Mesenchymal stem cell (in vitro differentiated cells and primary cell): ENCODE measurements around the gene CA5B.
"Not testable (repeated sequence)": the region's sequence is repeated elsewhere in the genome, so short reads cannot be mapped to it uniquely, and the experiment has no call there.

Source experiments
- DNase-seq: peaks from one replicate; pipeline ENCODE4 v3.0.0-alpha.2; 2013
- H2AFZ ChIP-seq: one replicate; pipeline ENCODE4 v1.6.1; 2013; ENCODE audit warnings: low read depth, mild to moderate bottlenecking, control low read depth, inconsistent platforms, low read length, moderate library complexity
- H2AK5ac ChIP-seq: 2 replicates; pipeline ENCODE4 v1.6.1; 2013; ENCODE audit warnings: low read length, moderate library complexity, mild to moderate bottlenecking, inconsistent platforms; ENCODE audit not compliant: severe bottlenecking
- H2BK120ac ChIP-seq: one replicate; pipeline ENCODE4 v1.6.1; 2013; ENCODE audit warnings: low read depth, mild to moderate bottlenecking, inconsistent platforms, low read length, moderate library complexity
- H2BK12ac ChIP-seq, 2 experiments: one replicate each; pipeline ENCODE4 v1.6.1; 2013; ENCODE audit warnings: inconsistent platforms in 2 of 2, low read length in 2 of 2, mild to moderate bottlenecking in 2 of 2, moderate library complexity in 2 of 2, control low read depth in 1 of 2
- H2BK15ac ChIP-seq: one replicate; pipeline ENCODE4 v1.6.1; 2013; ENCODE audit warnings: mild to moderate bottlenecking, low read depth, inconsistent platforms; ENCODE audit not compliant: poor library complexity, severe bottlenecking
- H2BK5ac ChIP-seq: 2 replicates; pipeline ENCODE4 v1.6.1; 2013; ENCODE audit warnings: low read depth, mild to moderate bottlenecking, low read length, control low read depth, inconsistent platforms; ENCODE audit not compliant: poor library complexity, severe bottlenecking
- H3K14ac ChIP-seq, 2 experiments: one replicate each; pipeline ENCODE4 v1.6.1; 2013; ENCODE audit warnings: inconsistent platforms in 2 of 2, low read length in 2 of 2, control low read depth in 1 of 2, mild to moderate bottlenecking in 1 of 2, moderate library complexity in 1 of 2
- H3K18ac ChIP-seq, 2 experiments: one replicate each; pipeline ENCODE4 v1.6.1; 2013; ENCODE audit warnings: inconsistent platforms in 2 of 2, low read length in 2 of 2, control low read depth in 1 of 2, low read depth in 1 of 2, mild to moderate bottlenecking in 1 of 2
- H3K23ac ChIP-seq, 2 experiments: one replicate each; pipeline ENCODE4 v1.6.1; 2013; ENCODE audit warnings: inconsistent platforms in 2 of 2, low read length in 2 of 2, mild to moderate bottlenecking in 2 of 2, moderate library complexity in 2 of 2, control low read depth in 1 of 2
- H3K27ac ChIP-seq: 2 replicates; pipeline ENCODE4 v1.5.1; 2013; ENCODE audit warnings: mild to moderate bottlenecking, moderate library complexity, low read length, control low read depth, inconsistent platforms; ENCODE audit not compliant: poor library complexity, severe bottlenecking
- H3K27me3 ChIP-seq, 2 experiments: 2 replicates each; pipeline versions ENCODE4 v1.6.1 to v1.7.0; 2013; ENCODE audit warnings: low read length in 2 of 2, mild to moderate bottlenecking in 2 of 2, moderate library complexity in 2 of 2, control low read depth in 1 of 2, inconsistent platforms in 1 of 2; ENCODE audit not compliant: control insufficient read depth in 1 of 2, insufficient read depth in 1 of 2
- H3K36me3 ChIP-seq, 2 experiments: 2 replicates each; pipeline versions ENCODE4 v1.6.1 to v1.7.0; 2013; ENCODE audit warnings: low read length in 2 of 2, control low read depth in 1 of 2, inconsistent platforms in 1 of 2, low read depth in 1 of 2, mild to moderate bottlenecking in 1 of 2; ENCODE audit not compliant: insufficient read depth in 2 of 2, control insufficient read depth in 1 of 2
- H3K4ac ChIP-seq, 2 experiments: one replicate each; pipeline ENCODE4 v1.6.1; 2013; ENCODE audit warnings: inconsistent platforms in 2 of 2, low read length in 2 of 2, mild to moderate bottlenecking in 2 of 2, moderate library complexity in 2 of 2, control low read depth in 1 of 2, low read depth in 1 of 2
- H3K4me1 ChIP-seq: 2 replicates; pipeline ENCODE4 v1.6.1; 2013; ENCODE audit warnings: low read depth, low read length, control low read depth; ENCODE audit not compliant: control insufficient read depth, insufficient read depth
- H3K4me2 ChIP-seq: 2 replicates; pipeline ENCODE4 v1.6.1; 2013; ENCODE audit warnings: low read length, mild to moderate bottlenecking, inconsistent platforms; ENCODE audit not compliant: poor library complexity, severe bottlenecking
- H3K4me3 ChIP-seq, 2 experiments: 2 replicates each; pipeline versions ENCODE4 v1.5.1 to v1.7.0; 2013; ENCODE audit warnings: low read length in 2 of 2, mild to moderate bottlenecking in 2 of 2, control low read depth in 1 of 2, low read depth in 1 of 2; ENCODE audit not compliant: insufficient read depth in 1 of 2
- H3K79me1 ChIP-seq: replicated peaks from 2 replicates; pipeline ENCODE4 v1.6.1; 2013; ENCODE audit warnings: mild to moderate bottlenecking, control low read depth, low read length, inconsistent platforms; ENCODE audit not compliant: poor library complexity, severe bottlenecking
- H3K9ac ChIP-seq: 2 replicates; pipeline ENCODE4 v1.7.0; 2013; ENCODE audit warnings: mild to moderate bottlenecking, low read length, moderate library complexity
- H3K9me3 ChIP-seq: 2 replicates; pipeline ENCODE4 v1.7.0; 2013; ENCODE audit warnings: mild to moderate bottlenecking, low read length; ENCODE audit not compliant: control insufficient read depth
- H4K8ac ChIP-seq: one replicate; pipeline ENCODE4 v1.6.1; 2013; ENCODE audit warnings: inconsistent platforms, mild to moderate bottlenecking, low read length, moderate library complexity
- H4K91ac ChIP-seq: one replicate; pipeline ENCODE4 v1.6.1; 2013; ENCODE audit warnings: mild to moderate bottlenecking, low read length, inconsistent platforms
- WGBS: methylation state at CpG from one replicate; pipeline ENCODE4 v1.1.7; 2013; ENCODE audit warnings: mixed read lengths; 5-methylcytosine and 5-hydroxymethylcytosine counted together

The CA5B gene

GRCh38 chrX:15755091-15755490 lies 17.0 kb downstream of the CA5B start:
- WGBS: 100% methylated on average over 2 of the region's 2 CpGs
- Histone ChIP-seq H3K4me1 (no peaks in the 10 kb centered on the region), H2AFZ (no peak overlapping the region), H3K9ac (no peak overlapping the region), H2AK5ac (no peak overlapping the region), H3K9me3 (no peaks in the 10 kb centered on the region), H2BK15ac (no peak overlapping the region), H3K4ac (no peak overlapping the region), H3K4me2 (no peak overlapping the region), H3K18ac (no peak overlapping the region), H4K91ac (no peak overlapping the region), H2BK120ac (no peak overlapping the region), H3K27me3 (no peaks in the 10 kb centered on the region), H2BK12ac (no peak overlapping the region), H3K27ac (no peak overlapping the region), H2BK5ac (no peak overlapping the region), H4K8ac (no peak overlapping the region), H3K14ac (no peak overlapping the region), H3K36me3 (no peaks in the 10 kb centered on the region), H3K4me3 (no peak overlapping the region), H3K79me1 (no peaks in the 10 kb centered on the region), H3K23ac (no peak overlapping the region)
- no peak for DNase-seq

GRCh38 chrX:15758140-15758539 lies 20.1 kb downstream of the CA5B start:
- Histone ChIP-seq H3K79me1 (no peaks in the 10 kb centered on the region), H2BK5ac (no peak overlapping the region), H3K23ac (no peak overlapping the region), H2BK15ac (no peak overlapping the region), H2AFZ (no peak overlapping the region), H3K4me3 (no peak overlapping the region), H3K36me3 (no peaks in the 10 kb centered on the region), H3K18ac (no peak overlapping the region), H4K91ac (no peak overlapping the region), H3K9me3 (no peaks in the 10 kb centered on the region), H2BK120ac (no peak overlapping the region), H3K9ac (no peak overlapping the region), H4K8ac (no peak overlapping the region), H2AK5ac (no peak overlapping the region), H3K4me1 (no peaks in the 10 kb centered on the region), H3K4me2 (no peak overlapping the region), H3K27ac (no peak overlapping the region), H3K4ac (no peak overlapping the region), H3K27me3 (no peaks in the 10 kb centered on the region), H3K14ac (no peak overlapping the region), H2BK12ac (no peak overlapping the region)
- WGBS: 76% methylated on average over 3 of the region's 4 CpGs
- DNase-seq: no peak

- H3K27ac ChIP-seq, H3K36me3 ChIP-seq, H4K91ac ChIP-seq, H3K79me1 ChIP-seq, H3K4me1 ChIP-seq, H3K23ac ChIP-seq, H3K18ac ChIP-seq, H2BK120ac ChIP-seq, H2BK5ac ChIP-seq, H4K8ac ChIP-seq, H2BK15ac ChIP-seq, H3K4me2 ChIP-seq, H3K27me3 ChIP-seq, H3K4me3 ChIP-seq, H2AFZ ChIP-seq, DNase-seq, H3K4ac ChIP-seq, H2BK12ac ChIP-seq, H3K14ac ChIP-seq, H2AK5ac ChIP-seq, H3K9ac ChIP-seq, H3K9me3 ChIP-seq: not testable (repeated sequence)
- 92% methylated on average over 4 of the region's 6 CpGs for whole genome bisulfite sequencing
Measured at GRCh38 chrX:15759886-15760285, 21.8 kb downstream of the CA5B start.

GRCh38 chrX:15761564-15762191 lies 23.6 kb downstream of the CA5B start:
- H2AK5ac ChIP-seq: no peak overlapping the region
- 50% methylated on average over 2 of the region's 8 CpGs for WGBS

More at GRCh38 chrX:15761564-15762191, 23.6 kb downstream of the CA5B start:
- Histone ChIP-seq H3K27ac (no peak overlapping the region), H3K14ac (no peak overlapping the region), H3K4me3 (no peak overlapping the region), H2AFZ (no peak overlapping the region), H2BK15ac (no peak overlapping the region), H4K8ac (no peak overlapping the region), H3K79me1 (peaks cover 2% of the 10 kb centered on the region), H3K27me3 (no peaks in the 10 kb centered on the region), H3K4me2 (no peak overlapping the region), H2BK12ac (no peak overlapping the region), H3K36me3 (peaks cover 0 to 5% of the 10 kb centered on the region in 2 experiments), H3K4ac (no peak overlapping the region), H3K9me3 (no peaks in the 10 kb centered on the region), H3K23ac (no peak overlapping the region), H2BK120ac (no peak overlapping the region), H2BK5ac (no peak overlapping the region), H3K18ac (no peak overlapping the region), H4K91ac (no peak overlapping the region), H3K4me1 (no peaks in the 10 kb centered on the region), H3K9ac (no peak overlapping the region)
- DNase-seq: peak; percentile 46
